IPS-18a (cell line): ENCODE results near the gene ADK.
"Not testable (repeated sequence)": the region's sequence is repeated elsewhere in the genome, so short reads cannot be mapped to it uniquely, and the experiment has no call there.

Experiments
- H3K27ac ChIP-seq: one replicate; pipeline ENCODE4 v1.5.1; 2013; ENCODE audit warnings: low read length
- H3K27me3 ChIP-seq: one replicate; pipeline ENCODE4 v1.6.1; 2013; ENCODE audit warnings: mild to moderate bottlenecking, low read length; ENCODE audit not compliant: control insufficient read depth, insufficient read depth
- H3K36me3 ChIP-seq: one replicate; pipeline ENCODE4 v1.6.1; 2013; ENCODE audit warnings: low read depth, low read length; ENCODE audit not compliant: control insufficient read depth
- H3K4me1 ChIP-seq: one replicate; pipeline ENCODE4 v1.6.1; 2013; ENCODE audit warnings: low read depth, low read length; ENCODE audit not compliant: control insufficient read depth
- H3K4me3 ChIP-seq: one replicate; pipeline ENCODE4 v1.5.1; 2013; ENCODE audit warnings: low read length
- H3K9ac ChIP-seq: one replicate; pipeline ENCODE4 v1.6.1; 2013; ENCODE audit warnings: mild to moderate bottlenecking, low read length, moderate library complexity
- H3K9me3 ChIP-seq: one replicate; pipeline ENCODE4 v1.6.1; 2013; ENCODE audit warnings: low read depth, low read length; ENCODE audit not compliant: control insufficient read depth

ADK gene

GRCh38 chr10:74290708-74291107, 139.7 kb downstream of the ADK start:
- peaks cover 4% of the 10 kb centered on the region for H3K4me1 ChIP-seq
- H3K27ac ChIP-seq, result no peak overlapping the region
- no peak overlapping the region for H3K9ac ChIP-seq
- no peak overlapping the region for H3K4me3 ChIP-seq
- no peaks in the 10 kb centered on the region for H3K9me3 ChIP-seq
- H3K36me3 ChIP-seq, result no peaks in the 10 kb centered on the region
- H3K27me3 ChIP-seq, result no peaks in the 10 kb centered on the region

GRCh38 chr10:74292871-74293427, 141.9 kb downstream of the ADK start:
- H3K9ac ChIP-seq, result no peak overlapping the region
- H3K4me3 ChIP-seq, result no peak overlapping the region
- no peaks in the 10 kb centered on the region for H3K27me3 ChIP-seq
- no peak overlapping the region for H3K27ac ChIP-seq
- no peaks in the 10 kb centered on the region for H3K9me3 ChIP-seq
- H3K4me1 ChIP-seq, result peaks cover 4% of the 10 kb centered on the region
- H3K36me3 ChIP-seq, result no peaks in the 10 kb centered on the region

- H3K9me3 ChIP-seq, result no peaks in the 10 kb centered on the region
- no peaks in the 10 kb centered on the region for H3K36me3 ChIP-seq
- peaks cover 4% of the 10 kb centered on the region for H3K4me1 ChIP-seq
- H3K4me3 ChIP-seq, result no peak overlapping the region
- no peak overlapping the region for H3K27ac ChIP-seq
- no peak overlapping the region for H3K9ac ChIP-seq
- no peaks in the 10 kb centered on the region for H3K27me3 ChIP-seq
Observed at GRCh38 chr10:74293686-74294371, 142.8 kb downstream of the ADK start.

- no peak overlapping the region for H3K4me3 ChIP-seq
- no peaks in the 10 kb centered on the region for H3K9me3 ChIP-seq
- no peak overlapping the region for H3K9ac ChIP-seq
- no peaks in the 10 kb centered on the region for H3K36me3 ChIP-seq
- no peaks in the 10 kb centered on the region for H3K4me1 ChIP-seq
- no peak overlapping the region for H3K27ac ChIP-seq
- H3K27me3 ChIP-seq, result no peaks in the 10 kb centered on the region
Observed at GRCh38 chr10:74297389-74298080, 146.5 kb downstream of the ADK start.

GRCh38 chr10:74300074-74300621, 149.1 kb downstream of the ADK start:
- H3K27me3 ChIP-seq, H3K36me3 ChIP-seq, H3K4me3 ChIP-seq, H3K9me3 ChIP-seq, H3K27ac ChIP-seq, H3K4me1 ChIP-seq, H3K9ac ChIP-seq: not testable (repeated sequence)

- Histone ChIP-seq H3K27me3 (no peaks in the 10 kb centered on the region), H3K4me3 (no peak overlapping the region), H3K36me3 (no peaks in the 10 kb centered on the region), H3K4me1 (no peaks in the 10 kb centered on the region), H3K9me3 (no peaks in the 10 kb centered on the region), H3K27ac (no peak overlapping the region), H3K9ac (no peak overlapping the region)
Observed at GRCh38 chr10:74300666-74301065, 149.6 kb downstream of the ADK start.

GRCh38 chr10:74305730-74306129, 154.7 kb downstream of the ADK start:
- Histone ChIP-seq H3K9ac (no peak overlapping the region), H3K36me3 (no peaks in the 10 kb centered on the region), H3K4me1 (peaks cover 8% of the 10 kb centered on the region), H3K4me3 (no peak overlapping the region), H3K27me3 (no peaks in the 10 kb centered on the region), H3K27ac (no peak overlapping the region), H3K9me3 (no peaks in the 10 kb centered on the region)

GRCh38 chr10:74306227-74306982, 155.4 kb downstream of the ADK start:
- Histone ChIP-seq H3K27me3 (no peaks in the 10 kb centered on the region), H3K36me3 (no peaks in the 10 kb centered on the region), H3K9ac (no peak overlapping the region), H3K27ac (no peak overlapping the region), H3K4me3 (no peak overlapping the region), H3K4me1 (peaks cover 11% of the 10 kb centered on the region), H3K9me3 (no peaks in the 10 kb centered on the region)

GRCh38 chr10:74307061-74307651, 156.1 kb downstream of the ADK start:
- H3K27me3 ChIP-seq, result no peaks in the 10 kb centered on the region

GRCh38 chr10:74310652-74311257, 159.7 kb downstream of the ADK start:
- H3K27me3 ChIP-seq, result no peaks in the 10 kb centered on the region
- no peak overlapping the region for H3K27ac ChIP-seq

More at GRCh38 chr10:74307061-74307651, 156.1 kb downstream of the ADK start:
- peaks cover 11% of the 10 kb centered on the region for H3K4me1 ChIP-seq
- no peak overlapping the region for H3K9ac ChIP-seq
- H3K36me3 ChIP-seq, result no peaks in the 10 kb centered on the region
- no peaks in the 10 kb centered on the region for H3K9me3 ChIP-seq
- no peak overlapping the region for H3K4me3 ChIP-seq
- no peak overlapping the region for H3K27ac ChIP-seq

GRCh38 chr10:74314166-74314565, 163.1 kb downstream of the ADK start:
- Histone ChIP-seq H3K9ac (no peak overlapping the region), H3K36me3 (no peaks in the 10 kb centered on the region), H3K4me1 (peaks cover 11% of the 10 kb centered on the region), H3K9me3 (no peaks in the 10 kb centered on the region), H3K27ac (no peak overlapping the region), H3K27me3 (no peaks in the 10 kb centered on the region), H3K4me3 (no peak overlapping the region)

More at GRCh38 chr10:74310652-74311257, 159.7 kb downstream of the ADK start:
- H3K9ac ChIP-seq, result no peak overlapping the region
- H3K4me3 ChIP-seq, result peak overlapping the region; percentile 25
- peaks cover 11% of the 10 kb centered on the region for H3K4me1 ChIP-seq
- no peaks in the 10 kb centered on the region for H3K9me3 ChIP-seq
- no peaks in the 10 kb centered on the region for H3K36me3 ChIP-seq
